ENCODE results near the gene UTP4.

Gene UTP4

GRCh38 chr16:69180011-69180338, 47.5 kb downstream of the UTP4 start:
- no peak for DNase-seq

GRCh38 chr16:69182730-69183416, 50.4 kb downstream of the UTP4 start:
- no peak for DNase-seq

- peak; percentile 75 to 79 for DNase-seq
These were observed 54.4 kb downstream of the UTP4 start, which contains the start of gene SNTB2 for GRCh38 chr16:69186642-69187445. TSS of gene SNTB2 (plus strand) at chr16:69187164. CDS start at chr16:69187167, 3 bp downstream.

- peak; percentile 27 to 39 for DNase-seq
These were observed 55.2 kb downstream of the UTP4 start for GRCh38 chr16:69187446-69188235.

- peak; percentile 6 to 37 for DNase-seq
These were observed 55.7 kb downstream of the UTP4 start for GRCh38 chr16:69188236-69188549.

GRCh38 chr16:69188716-69189115, 56.3 kb downstream of the UTP4 start:
- no peak for DNase-seq

- no peak for DNase-seq
These were observed 57.7 kb downstream of the UTP4 start for GRCh38 chr16:69190046-69190588.

- DNase-seq = no peak
These were observed 58.1 kb downstream of the UTP4 start for GRCh38 chr16:69190598-69190997.

- no peak for DNase-seq
These were observed 58.7 kb downstream of the UTP4 start for GRCh38 chr16:69191136-69191535.

GRCh38 chr16:69193855-69194254, 61.4 kb downstream of the UTP4 start:
- no peak for DNase-seq

- no peak for DNase-seq
These were observed 62.0 kb downstream of the UTP4 start for GRCh38 chr16:69194488-69194887.

- no peak for DNase-seq
These were observed 63.0 kb downstream of the UTP4 start for GRCh38 chr16:69195369-69196029.

GRCh38 chr16:69197573-69197972, 65.1 kb downstream of the UTP4 start:
- DNase-seq = no peak

- DNase-seq = no peak
These were observed 66.9 kb downstream of the UTP4 start for GRCh38 chr16:69199382-69199781.

GRCh38 chr16:69201291-69201690, 68.8 kb downstream of the UTP4 start:
- no peak for DNase-seq

- DNase-seq = no peak
These were observed 69.3 kb downstream of the UTP4 start for GRCh38 chr16:69201787-69202186.

GRCh38 chr16:69204172-69204571, 71.7 kb downstream of the UTP4 start:
- DNase-seq = no peak

- no peak for DNase-seq
These were observed 77.3 kb downstream of the UTP4 start for GRCh38 chr16:69209735-69210134.

- DNase-seq = no peak
These were observed 85.0 kb downstream of the UTP4 start for GRCh38 chr16:69217433-69217832.
